ENCODE results near the gene LMAN1L. TPM values are rescaled to one million over a fixed set of nuclear protein-coding genes. Genes with fewer than 3 reads are reported as not detected.

The LMAN1L gene
- total RNA-seq, 1 experiment from 2014 or later = not detected

DNA sequence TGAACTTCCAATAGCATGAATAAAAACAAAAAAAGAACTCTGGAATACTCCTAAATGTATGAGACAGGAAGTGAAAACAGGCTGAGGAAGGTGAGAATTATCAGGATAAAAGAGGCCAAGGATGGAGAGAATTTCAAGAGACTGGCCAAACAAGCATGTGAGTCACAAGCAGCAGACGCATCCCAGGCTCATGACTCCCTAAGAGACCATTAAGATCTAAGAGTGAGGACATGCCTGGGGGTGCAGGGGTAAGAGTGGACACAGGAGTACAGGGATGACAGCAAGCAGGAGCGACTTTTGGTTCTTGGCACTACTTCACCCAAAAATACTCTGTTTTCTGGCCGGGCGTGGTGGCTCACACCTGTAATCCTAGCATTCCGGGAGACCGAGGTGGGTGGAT lies 53.5 kb downstream of the LMAN1L start:
- peak; percentile 75 for ATAC-seq
- no TSS peak for BruUV-seq (replicated peaks)
- no peak overlapping the region for H2AFZ ChIP-seq (ENCODE audit: low read length)

DNA sequence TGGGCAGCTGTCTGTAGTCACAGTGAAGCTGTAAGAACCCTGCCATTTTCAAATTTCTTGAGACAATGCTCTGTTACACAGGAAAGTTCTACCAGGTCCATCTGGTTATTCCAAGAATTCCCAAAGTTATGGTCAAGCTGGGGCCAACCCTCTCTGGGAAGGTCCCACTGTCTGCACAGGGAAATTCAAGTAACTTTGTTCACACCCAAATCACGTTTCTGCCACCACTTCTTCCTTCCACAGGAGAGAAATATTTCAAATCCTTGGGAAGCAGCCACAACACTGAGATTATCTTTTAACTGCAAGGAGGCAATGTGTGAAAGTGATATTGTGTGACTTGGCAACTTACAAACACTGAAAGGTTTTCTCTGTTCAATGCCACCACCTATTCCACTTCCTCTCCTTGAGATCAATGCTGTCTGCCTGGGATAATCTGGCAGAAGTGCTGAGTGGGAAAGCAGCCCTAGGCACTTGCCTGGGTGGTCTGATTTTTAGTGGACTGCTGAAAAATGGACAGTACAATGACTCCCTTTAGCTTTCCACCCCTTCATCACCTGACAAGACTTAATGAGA lies 54.9 kb downstream of the LMAN1L start:
- peaks cover 79% of the 10 kb centered on the region for H3K79me2 ChIP-seq (ENCODE audit: low read length)
- intact Hi-C loops (cut with micrococcal nuclease) = no loop called here
- CTCF ChIA-PET = no interaction called here
- H3F3A ChIP-seq (ENCODE audit: low read length, unreplicated experiment) = no peaks in the 10 kb centered on the region
- no peak for ATAC-seq
- H3K9ac ChIP-seq (ENCODE audit: low read length) = no peak overlapping the region
- DNase-seq = no peak
- H3K9me3 ChIP-seq (ENCODE audit: low read length) = no peaks in the 10 kb centered on the region
- H3K36me3 ChIP-seq (ENCODE audit: low read depth, low read length) = 0 out of 2 replicates have a peak, but pooled peaks cover 3% of the 10 kb centered on the region
- peaks cover 41% of the 10 kb centered on the region for H3K4me1 ChIP-seq (ENCODE audit: insufficient read depth, low read length)
- no TSS peak for BruUV-seq (replicated peaks)
- no peaks in the 10 kb centered on the region for H3K9me2 ChIP-seq (replicated peaks; ENCODE audit: low read length)
- peaks cover 10% of the 10 kb centered on the region; the same call in 1 of the 2 replicates for H4K20me1 ChIP-seq (ENCODE audit: low read length)
- H2AFZ ChIP-seq (ENCODE audit: low read length) = no peak overlapping the region
- TF ChIP-seq, protein P1, sequence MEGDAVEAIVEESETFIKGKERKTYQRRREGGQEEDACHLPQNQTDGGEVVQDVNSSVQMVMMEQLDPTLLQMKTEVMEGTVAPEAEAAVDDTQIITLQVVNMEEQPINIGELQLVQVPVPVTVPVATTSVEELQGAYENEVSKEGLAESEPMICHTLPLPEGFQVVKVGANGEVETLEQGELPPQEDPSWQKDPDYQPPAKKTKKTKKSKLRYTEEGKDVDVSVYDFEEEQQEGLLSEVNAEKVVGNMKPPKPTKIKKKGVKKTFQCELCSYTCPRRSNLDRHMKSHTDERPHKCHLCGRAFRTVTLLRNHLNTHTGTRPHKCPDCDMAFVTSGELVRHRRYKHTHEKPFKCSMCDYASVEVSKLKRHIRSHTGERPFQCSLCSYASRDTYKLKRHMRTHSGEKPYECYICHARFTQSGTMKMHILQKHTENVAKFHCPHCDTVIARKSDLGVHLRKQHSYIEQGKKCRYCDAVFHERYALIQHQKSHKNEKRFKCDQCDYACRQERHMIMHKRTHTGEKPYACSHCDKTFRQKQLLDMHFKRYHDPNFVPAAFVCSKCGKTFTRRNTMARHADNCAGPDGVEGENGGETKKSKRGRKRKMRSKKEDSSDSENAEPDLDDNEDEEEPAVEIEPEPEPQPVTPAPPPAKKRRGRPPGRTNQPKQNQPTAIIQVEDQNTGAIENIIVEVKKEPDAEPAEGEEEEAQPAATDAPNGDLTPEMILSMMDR (conservative IDR thresholded peaks at IDR 0.05; ENCODE audit: low read depth, low read length) = no peak
- TF ChIP-seq EZH2 (IDR thresholded peaks at IDR 0.05; ENCODE audit: low read length, unreplicated experiment) = no peak
- no peak for TF ChIP-seq EZH2phosphoT487 (IDR thresholded peaks at IDR 0.05; ENCODE audit: borderline replicate concordance, low read length)
- POLR2A ChIA-PET (ENCODE audit: unreplicated experiment) = no interaction called here
- no peak overlapping the region for H3K27ac ChIP-seq (ENCODE audit: low read length)
- H3K27me3 ChIP-seq (ENCODE audit: low read length) = no peaks in the 10 kb centered on the region
- H3K4me3 ChIP-seq (ENCODE audit: low read length) = no peak overlapping the region
- no peak overlapping the region for H3K4me2 ChIP-seq (ENCODE audit: low read length)

More for the DNA sequence above, 53.5 kb downstream of the LMAN1L start:
- Histone ChIP-seq H3K9me2 (replicated peaks; ENCODE audit: low read length) (no peaks in the 10 kb centered on the region), H3K79me2 (ENCODE audit: low read length) (peaks cover 72% of the 10 kb centered on the region), H4K20me1 (ENCODE audit: low read length) (peaks cover 10% of the 10 kb centered on the region; the same call in 1 of the 2 replicates), H3K9me3 (ENCODE audit: low read length) (no peaks in the 10 kb centered on the region), H3K4me2 (ENCODE audit: low read length) (peak overlapping the region; percentile 43; the same call in 1 of the 2 replicates), H3K36me3 (ENCODE audit: low read depth, low read length) (0 out of 2 replicates have a peak, but pooled peaks cover 3% of the 10 kb centered on the region), H3K9ac (ENCODE audit: low read length) (no peak overlapping the region), H3F3A (ENCODE audit: low read length, unreplicated experiment) (no peaks in the 10 kb centered on the region), H3K27ac (ENCODE audit: low read length) (peak overlapping the region; percentile 40), H3K27me3 (ENCODE audit: low read length) (no peaks in the 10 kb centered on the region), H3K4me3 (ENCODE audit: low read length) (no peak overlapping the region), H3K4me1 (ENCODE audit: insufficient read depth, low read length) (peaks cover 35% of the 10 kb centered on the region)
- DNase-seq = peak; percentile 74
- CTCF ChIA-PET = no interaction called here
- POLR2A ChIA-PET (ENCODE audit: unreplicated experiment) = no interaction called here
- intact Hi-C loops (cut with micrococcal nuclease) = no loop called here
- TF ChIP-seq EZH2phosphoT487 (IDR thresholded peaks at IDR 0.05; ENCODE audit: borderline replicate concordance, low read length) (no peak), EZH2 (IDR thresholded peaks at IDR 0.05; ENCODE audit: low read length, unreplicated experiment) (no peak)
- TF ChIP-seq, protein P1 (conservative IDR thresholded peaks at IDR 0.05; ENCODE audit: low read depth, low read length) = no peak

DNA sequence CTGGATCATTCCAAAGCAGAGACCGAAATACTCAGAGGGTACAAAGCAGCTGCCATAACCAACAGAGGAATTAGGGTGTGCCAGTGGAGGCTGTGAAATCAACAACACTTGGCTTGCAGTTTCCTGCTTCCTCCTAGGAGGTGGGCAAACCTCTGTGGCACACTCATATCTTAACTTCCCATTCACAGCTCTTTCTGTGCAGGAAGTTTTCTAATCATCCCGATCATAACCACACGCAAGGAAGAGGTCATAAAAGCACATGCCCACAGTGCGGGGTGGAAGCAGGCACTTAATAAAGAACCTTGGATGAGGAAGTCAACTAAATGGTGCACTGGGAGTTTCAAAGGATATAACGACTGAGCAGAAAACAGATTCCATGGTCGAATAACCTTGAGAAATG lies 55.4 kb downstream of the LMAN1L start:
- no peak overlapping the region for H3K4me2 ChIP-seq (ENCODE audit: low read length)
- DNase-seq (no peak), ATAC-seq (no peak)
- no peak overlapping the region for H2AFZ ChIP-seq (ENCODE audit: low read length)
- peaks cover 80% of the 10 kb centered on the region for H3K79me2 ChIP-seq (ENCODE audit: low read length)
- no peaks in the 10 kb centered on the region for H3K9me2 ChIP-seq (replicated peaks; ENCODE audit: low read length)
- no peaks in the 10 kb centered on the region for H3K9me3 ChIP-seq (ENCODE audit: low read length)
- H4K20me1 ChIP-seq (ENCODE audit: low read length) = peaks cover 10% of the 10 kb centered on the region; the same call in 1 of the 2 replicates
- peaks cover 38% of the 10 kb centered on the region for H3K4me1 ChIP-seq (ENCODE audit: insufficient read depth, low read length)
- no peak overlapping the region for H3K27ac ChIP-seq (ENCODE audit: low read length)
- H3K27me3 ChIP-seq (ENCODE audit: low read length) = no peaks in the 10 kb centered on the region
- H3K9ac ChIP-seq (ENCODE audit: low read length) = no peak overlapping the region
- intact Hi-C loops (cut with micrococcal nuclease) = no loop called here
- H3F3A ChIP-seq (ENCODE audit: low read length, unreplicated experiment) = no peaks in the 10 kb centered on the region
- ChIA-PET CTCF (no interaction called here), POLR2A (ENCODE audit: unreplicated experiment) (no interaction called here)
- no peak for TF ChIP-seq EZH2 (IDR thresholded peaks at IDR 0.05; ENCODE audit: low read length, unreplicated experiment)
- H3K4me3 ChIP-seq (ENCODE audit: low read length) = no peak overlapping the region
- BruUV-seq (replicated peaks) = no TSS peak
- H3K36me3 ChIP-seq (ENCODE audit: low read depth, low read length) = 0 out of 2 replicates have a peak, but pooled peaks cover 3% of the 10 kb centered on the region

Measured in PC-3 (cell line).